Central memory CD4-positive, alpha-beta T cell (primary cell): ENCODE data around the gene YOD1.

ENCODE experiments used
- DNase-seq: peaks from one replicate; pipeline ENCODE4 v3.0.0; 2022

The YOD1 gene

GRCh38 chr1:207025146-207025880, 25.7 kb downstream of the YOD1 start:
- DNase-seq, result no peak

- DNase-seq, result no peak
These were observed 26.5 kb downstream of the YOD1 start for GRCh38 chr1:207024202-207025145.

GRCh38 chr1:207022996-207023679, 27.9 kb downstream of the YOD1 start:
- DNase-seq, result no peak

- no peak for DNase-seq
These were observed 29.0 kb downstream of the YOD1 start for GRCh38 chr1:207021876-207022596.

GRCh38 chr1:207021139-207021861, 29.7 kb downstream of the YOD1 start:
- DNase-seq, result no peak

- no peak for DNase-seq
These were observed 30.3 kb downstream of the YOD1 start for GRCh38 chr1:207020709-207021107.

- no peak for DNase-seq
These were observed 30.8 kb downstream of the YOD1 start for GRCh38 chr1:207020065-207020708.

- DNase-seq, result no peak
These were observed 31.3 kb downstream of the YOD1 start for GRCh38 chr1:207019661-207020060.

GRCh38 chr1:207019161-207019560, 31.8 kb downstream of the YOD1 start:
- no peak for DNase-seq

GRCh38 chr1:207018707-207019106, 32.3 kb downstream of the YOD1 start:
- DNase-seq, result no peak

- no peak for DNase-seq
These were observed 33.1 kb downstream of the YOD1 start for GRCh38 chr1:207017615-207018559.

GRCh38 chr1:207015791-207016190, 35.2 kb downstream of the YOD1 start:
- DNase-seq, result no peak

- no peak for DNase-seq
These were observed 36.3 kb downstream of the YOD1 start for GRCh38 chr1:207014728-207015127.

- DNase-seq, result no peak
These were observed 37.5 kb downstream of the YOD1 start for GRCh38 chr1:207013321-207014085.

GRCh38 chr1:207010726-207011125, 40.3 kb downstream of the YOD1 start:
- DNase-seq, result no peak

GRCh38 chr1:207009945-207010344, 41.1 kb downstream of the YOD1 start:
- no peak for DNase-seq

GRCh38 chr1:207009182-207009850, 41.7 kb downstream of the YOD1 start:
- no peak for DNase-seq

GRCh38 chr1:207007352-207008033, 43.5 kb downstream of the YOD1 start:
- DNase-seq, result no peak
